Stimulated activated CD8-positive, alpha-beta memory T cell treated with anti-CD3 and anti-CD28 coated beads, Interleukin-4, amount 100 ng/mL, for 48 hours (primary cell): Measurements from ENCODE around the gene PMEPA1.

Source experiments
- DNase-seq: peaks from one replicate; pipeline ENCODE4 v3.0.0-alpha.2; 2020

Gene PMEPA1

GRCh38 chr20:57618764-57619050, 91.1 kb downstream of the PMEPA1 start:
- DNase-seq = no peak

- peak; percentile 60 for DNase-seq
Observed at GRCh38 chr20:57618091-57618763, 91.6 kb downstream of the PMEPA1 start.

GRCh38 chr20:57617079-57617795, 92.6 kb downstream of the PMEPA1 start:
- no peak for DNase-seq

- no peak for DNase-seq
Observed at GRCh38 chr20:57616143-57616951, 93.5 kb downstream of the PMEPA1 start.

GRCh38 chr20:57615445-57615811, 94.4 kb downstream of the PMEPA1 start:
- DNase-seq = no peak

- no peak for DNase-seq
Observed at GRCh38 chr20:57614490-57615444, 95.0 kb downstream of the PMEPA1 start.

GRCh38 chr20:57613481-57613921, 96.3 kb downstream of the PMEPA1 start:
- DNase-seq = no peak

GRCh38 chr20:57612916-57613315, 96.9 kb downstream of the PMEPA1 start:
- DNase-seq = peak; percentile 13

- DNase-seq = peak; percentile 18
Observed at GRCh38 chr20:57612436-57612835, 97.4 kb downstream of the PMEPA1 start.

- no peak for DNase-seq
Observed at GRCh38 chr20:57611586-57612311, 98.1 kb downstream of the PMEPA1 start.

GRCh38 chr20:57610261-57610952, 99.4 kb downstream of the PMEPA1 start:
- no peak for DNase-seq

- no peak for DNase-seq
Observed at GRCh38 chr20:57609842-57610167, 100.0 kb downstream of the PMEPA1 start.

- no peak for DNase-seq
Observed at GRCh38 chr20:57609086-57609841, 100.6 kb downstream of the PMEPA1 start.

- DNase-seq = no peak
Observed at GRCh38 chr20:57608516-57608915, 101.3 kb downstream of the PMEPA1 start.

GRCh38 chr20:57605878-57606277, 103.9 kb downstream of the PMEPA1 start:
- no peak for DNase-seq

GRCh38 chr20:57605045-57605444, 104.8 kb downstream of the PMEPA1 start:
- no peak for DNase-seq

- DNase-seq = no peak
Observed at GRCh38 chr20:57603120-57603519, 106.7 kb downstream of the PMEPA1 start.

GRCh38 chr20:57601737-57602136, 108.1 kb downstream of the PMEPA1 start:
- DNase-seq = no peak

GRCh38 chr20:57601211-57601570, 108.6 kb downstream of the PMEPA1 start:
- no peak for DNase-seq

GRCh38 chr20:57600320-57601210, 109.2 kb downstream of the PMEPA1 start:
- DNase-seq = no peak
